Measurements from ENCODE around the gene TSPAN32. TPM values are rescaled to one million over a fixed set of nuclear protein-coding genes. Genes with fewer than 3 reads are reported as not detected.

TSPAN32 gene
- total RNA-seq, 2 experiments from 2014 or later = 0.69 to 2.0 TPM

- Histone ChIP-seq H3K4me3 (ENCODE audit: low read depth, low read length, poor library complexity, severe bottlenecking) (no peak overlapping the region), H3K9me3 (ENCODE audit: low read length) (no peaks in the 10 kb centered on the region), H2AFZ (ENCODE audit: low read length) (no peak overlapping the region), H4K20me1 (ENCODE audit: insufficient read depth, low read length) (no peaks in the 10 kb centered on the region), H3K9me2 (ENCODE audit: insufficient read depth, low read length) (no peaks in the 10 kb centered on the region), H3K27ac (ENCODE audit: low read depth, low read length, poor library complexity, severe bottlenecking) (no peak overlapping the region), H3K4me2 (ENCODE audit: low read length) (no peak overlapping the region), H3K4me1 (ENCODE audit: insufficient read depth, low read length, poor library complexity, severe bottlenecking) (no peaks in the 10 kb centered on the region), H3K36me3 (ENCODE audit: insufficient read depth, low read length) (no peaks in the 10 kb centered on the region), H3K79me2 (ENCODE audit: insufficient read depth, low read depth, low read length) (no peaks in the 10 kb centered on the region)
- intact Hi-C loops (cut with micrococcal nuclease; ENCODE audit: unreplicated experiment) = no loop called here
- ChIA-PET POLR2A (no interaction called here), CTCF (ENCODE audit: unreplicated experiment) (no interaction called here)
- TF ChIP-seq CTCF (conservative IDR thresholded peaks at IDR 0.05; ENCODE audit: low read length) (no peak), EZH2phosphoT487 (IDR thresholded peaks at IDR 0.05; ENCODE audit: borderline replicate concordance, low read depth, low read length) (no peak)
- no peak for DNase-seq (ENCODE audit: low spot score)
- BruUV-seq (replicated peaks) = no TSS peak
Observed at GRCh38 chr11:2346586-2347307, 44.9 kb downstream of the TSPAN32 start.

- Histone ChIP-seq H3K36me3 (ENCODE audit: insufficient read depth, low read length) (no peaks in the 10 kb centered on the region), H2AFZ (ENCODE audit: low read length) (no peak overlapping the region), H3K9me2 (ENCODE audit: insufficient read depth, low read length) (no peaks in the 10 kb centered on the region), H3K4me3 (ENCODE audit: low read depth, low read length, poor library complexity, severe bottlenecking) (no peak overlapping the region), H3K4me2 (ENCODE audit: low read length) (no peak overlapping the region), H4K20me1 (ENCODE audit: insufficient read depth, low read length) (no peaks in the 10 kb centered on the region), H3K4me1 (ENCODE audit: insufficient read depth, low read length, poor library complexity, severe bottlenecking) (no peaks in the 10 kb centered on the region), H3K9me3 (ENCODE audit: low read length) (no peaks in the 10 kb centered on the region), H3K27ac (ENCODE audit: low read depth, low read length, poor library complexity, severe bottlenecking) (no peak overlapping the region), H3K79me2 (ENCODE audit: insufficient read depth, low read depth, low read length) (no peaks in the 10 kb centered on the region)
- TF ChIP-seq CTCF (conservative IDR thresholded peaks at IDR 0.05; ENCODE audit: low read length) (no peak), EZH2phosphoT487 (IDR thresholded peaks at IDR 0.05; ENCODE audit: borderline replicate concordance, low read depth, low read length) (no peak)
- no peak for DNase-seq (ENCODE audit: low spot score)
- POLR2A ChIA-PET = no interaction called here
- no TSS peak for BruUV-seq (replicated peaks)
- intact Hi-C loops (cut with micrococcal nuclease; ENCODE audit: unreplicated experiment) = no loop called here
- CTCF ChIA-PET (ENCODE audit: unreplicated experiment) = no interaction called here
Observed at GRCh38 chr11:2347308-2347830, 45.6 kb downstream of the TSPAN32 start.

GRCh38 chr11:2348986-2349385 is 47.2 kb downstream of the TSPAN32 start:
- H3K9me2 ChIP-seq (ENCODE audit: insufficient read depth, low read length) = no peaks in the 10 kb centered on the region
- intact Hi-C loops (cut with micrococcal nuclease; ENCODE audit: unreplicated experiment) = no loop called here
- H3K27ac ChIP-seq (ENCODE audit: low read depth, low read length, poor library complexity, severe bottlenecking) = no peak overlapping the region
- no peaks in the 10 kb centered on the region for H3K36me3 ChIP-seq (ENCODE audit: insufficient read depth, low read length)
- H4K20me1 ChIP-seq (ENCODE audit: insufficient read depth, low read length) = no peaks in the 10 kb centered on the region
- H3K4me2 ChIP-seq (ENCODE audit: low read length) = no peak overlapping the region
- DNase-seq (ENCODE audit: low spot score) = peak; percentile 9
- TF ChIP-seq EZH2phosphoT487 (IDR thresholded peaks at IDR 0.05; ENCODE audit: borderline replicate concordance, low read depth, low read length) (no peak), CTCF (conservative IDR thresholded peaks at IDR 0.05; ENCODE audit: low read length) (no peak)
- CTCF ChIA-PET (ENCODE audit: unreplicated experiment) = no interaction called here
- BruUV-seq (replicated peaks) = no TSS peak
- no peaks in the 10 kb centered on the region for H3K4me1 ChIP-seq (ENCODE audit: insufficient read depth, low read length, poor library complexity, severe bottlenecking)
- POLR2A ChIA-PET = no interaction called here
- no peaks in the 10 kb centered on the region for H3K79me2 ChIP-seq (ENCODE audit: insufficient read depth, low read depth, low read length)
- no peak overlapping the region for H2AFZ ChIP-seq (ENCODE audit: low read length)
- H3K9me3 ChIP-seq (ENCODE audit: low read length) = no peaks in the 10 kb centered on the region
- no peak overlapping the region for H3K4me3 ChIP-seq (ENCODE audit: low read depth, low read length, poor library complexity, severe bottlenecking)
